ENCODE measurements around the gene CD300LB.

The CD300LB gene

DNA sequence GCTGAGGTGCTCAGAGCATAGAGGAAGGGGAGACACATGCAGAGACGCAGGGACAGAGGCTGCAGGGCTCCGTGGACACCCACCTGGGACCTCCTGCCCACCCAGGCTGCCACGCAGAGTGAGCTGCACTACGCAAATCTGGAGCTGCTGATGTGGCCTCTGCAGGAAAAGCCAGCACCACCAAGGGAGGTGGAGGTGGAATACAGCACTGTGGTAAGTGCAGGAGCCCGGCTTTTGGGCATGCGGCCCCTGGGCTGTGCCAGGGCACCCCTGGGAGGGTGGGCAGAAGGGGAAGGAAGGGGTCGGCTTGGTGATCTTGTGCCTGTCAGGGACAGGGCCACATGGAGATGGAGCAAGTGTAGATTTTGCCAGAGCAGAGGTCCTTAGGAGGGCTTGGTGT is 49.7 kb downstream of the CD300LB start:
- no peak overlapping the region for H3K4me2 ChIP-seq (ENCODE audit: low read depth, low read length, poor library complexity, severe bottlenecking)
- peaks cover 6% of the 10 kb centered on the region for H3K27me3 ChIP-seq (ENCODE audit: insufficient read depth, low read length, poor library complexity, severe bottlenecking)
- no peak overlapping the region for H3K4me3 ChIP-seq (ENCODE audit: low read length, poor library complexity, severe bottlenecking)
- H2AFZ ChIP-seq (ENCODE audit: low read length) = no peak overlapping the region
- H3F3A ChIP-seq (ENCODE audit: low read depth) = no peaks in the 10 kb centered on the region
- no peaks in the 10 kb centered on the region for H3K79me2 ChIP-seq (ENCODE audit: insufficient read depth, low read length)
- H3K4me1 ChIP-seq (ENCODE audit: insufficient read depth, low read length, poor library complexity, severe bottlenecking) = peaks cover 6% of the 10 kb centered on the region
- TF ChIP-seq, protein P1, sequence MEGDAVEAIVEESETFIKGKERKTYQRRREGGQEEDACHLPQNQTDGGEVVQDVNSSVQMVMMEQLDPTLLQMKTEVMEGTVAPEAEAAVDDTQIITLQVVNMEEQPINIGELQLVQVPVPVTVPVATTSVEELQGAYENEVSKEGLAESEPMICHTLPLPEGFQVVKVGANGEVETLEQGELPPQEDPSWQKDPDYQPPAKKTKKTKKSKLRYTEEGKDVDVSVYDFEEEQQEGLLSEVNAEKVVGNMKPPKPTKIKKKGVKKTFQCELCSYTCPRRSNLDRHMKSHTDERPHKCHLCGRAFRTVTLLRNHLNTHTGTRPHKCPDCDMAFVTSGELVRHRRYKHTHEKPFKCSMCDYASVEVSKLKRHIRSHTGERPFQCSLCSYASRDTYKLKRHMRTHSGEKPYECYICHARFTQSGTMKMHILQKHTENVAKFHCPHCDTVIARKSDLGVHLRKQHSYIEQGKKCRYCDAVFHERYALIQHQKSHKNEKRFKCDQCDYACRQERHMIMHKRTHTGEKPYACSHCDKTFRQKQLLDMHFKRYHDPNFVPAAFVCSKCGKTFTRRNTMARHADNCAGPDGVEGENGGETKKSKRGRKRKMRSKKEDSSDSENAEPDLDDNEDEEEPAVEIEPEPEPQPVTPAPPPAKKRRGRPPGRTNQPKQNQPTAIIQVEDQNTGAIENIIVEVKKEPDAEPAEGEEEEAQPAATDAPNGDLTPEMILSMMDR (conservative IDR thresholded peaks at IDR 0.05; ENCODE audit: low read length) = no peak
- no peak for TF ChIP-seq EZH2phosphoT487 (IDR thresholded peaks at IDR 0.05; ENCODE audit: borderline replicate concordance)
- H3K36me3 ChIP-seq (ENCODE audit: insufficient read depth, low read length) = no peaks in the 10 kb centered on the region
- no peaks in the 10 kb centered on the region for H4K20me1 ChIP-seq (ENCODE audit: insufficient read depth, low read length, poor library complexity, severe bottlenecking)
- H3K9ac ChIP-seq (ENCODE audit: low read depth, low read length, poor library complexity, severe bottlenecking) = no peak overlapping the region
- no peaks in the 10 kb centered on the region for H3K9me3 ChIP-seq (ENCODE audit: insufficient read depth, low read depth, low read length)
- H3K9me2 ChIP-seq (replicated peaks; ENCODE audit: low read depth, low read length) = no peaks in the 10 kb centered on the region

DNA sequence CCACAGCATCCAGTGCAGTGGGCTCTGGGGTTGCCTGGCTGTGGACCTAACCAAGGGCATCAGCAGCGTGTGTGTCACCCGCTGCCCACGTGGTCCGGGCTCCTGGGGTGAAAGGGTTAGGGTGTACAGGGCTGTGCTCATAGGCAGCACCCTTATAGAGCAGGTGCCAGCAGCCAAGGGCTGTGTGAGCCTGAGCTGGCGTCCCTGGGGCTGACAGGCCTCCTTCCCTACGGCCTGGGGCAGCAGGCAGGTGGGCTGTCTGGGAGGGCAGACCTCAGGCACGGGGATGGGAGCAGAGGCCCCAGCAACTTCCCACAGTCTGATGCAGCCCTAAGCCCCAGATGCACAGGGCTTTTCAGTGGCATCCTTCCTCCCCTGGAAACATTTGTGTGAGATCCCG is 51.0 kb downstream of the CD300LB start:
- Histone ChIP-seq H3F3A (ENCODE audit: low read depth) (no peaks in the 10 kb centered on the region), H3K79me2 (ENCODE audit: insufficient read depth, low read length) (no peaks in the 10 kb centered on the region), H3K9ac (ENCODE audit: low read depth, low read length, poor library complexity, severe bottlenecking) (no peak overlapping the region), H3K36me3 (ENCODE audit: insufficient read depth, low read length) (no peaks in the 10 kb centered on the region), H4K20me1 (ENCODE audit: insufficient read depth, low read length, poor library complexity, severe bottlenecking) (no peaks in the 10 kb centered on the region), H3K4me3 (ENCODE audit: low read length, poor library complexity, severe bottlenecking) (no peak overlapping the region), H3K27me3 (ENCODE audit: insufficient read depth, low read length, poor library complexity, severe bottlenecking) (peaks cover 6% of the 10 kb centered on the region), H2AFZ (ENCODE audit: low read length) (no peak overlapping the region), H3K9me3 (ENCODE audit: insufficient read depth, low read depth, low read length) (0 out of 2 replicates have a peak, but pooled peaks cover 2% of the 10 kb centered on the region), H3K4me2 (ENCODE audit: low read depth, low read length, poor library complexity, severe bottlenecking) (no peak overlapping the region), H3K4me1 (ENCODE audit: insufficient read depth, low read length, poor library complexity, severe bottlenecking) (peaks cover 6% of the 10 kb centered on the region), H3K9me2 (replicated peaks; ENCODE audit: low read depth, low read length) (no peaks in the 10 kb centered on the region)
- TF ChIP-seq EZH2phosphoT487 (IDR thresholded peaks at IDR 0.05; ENCODE audit: borderline replicate concordance) = no peak
- TF ChIP-seq, protein P1 (conservative IDR thresholded peaks at IDR 0.05; ENCODE audit: low read length) = no peak

DNA sequence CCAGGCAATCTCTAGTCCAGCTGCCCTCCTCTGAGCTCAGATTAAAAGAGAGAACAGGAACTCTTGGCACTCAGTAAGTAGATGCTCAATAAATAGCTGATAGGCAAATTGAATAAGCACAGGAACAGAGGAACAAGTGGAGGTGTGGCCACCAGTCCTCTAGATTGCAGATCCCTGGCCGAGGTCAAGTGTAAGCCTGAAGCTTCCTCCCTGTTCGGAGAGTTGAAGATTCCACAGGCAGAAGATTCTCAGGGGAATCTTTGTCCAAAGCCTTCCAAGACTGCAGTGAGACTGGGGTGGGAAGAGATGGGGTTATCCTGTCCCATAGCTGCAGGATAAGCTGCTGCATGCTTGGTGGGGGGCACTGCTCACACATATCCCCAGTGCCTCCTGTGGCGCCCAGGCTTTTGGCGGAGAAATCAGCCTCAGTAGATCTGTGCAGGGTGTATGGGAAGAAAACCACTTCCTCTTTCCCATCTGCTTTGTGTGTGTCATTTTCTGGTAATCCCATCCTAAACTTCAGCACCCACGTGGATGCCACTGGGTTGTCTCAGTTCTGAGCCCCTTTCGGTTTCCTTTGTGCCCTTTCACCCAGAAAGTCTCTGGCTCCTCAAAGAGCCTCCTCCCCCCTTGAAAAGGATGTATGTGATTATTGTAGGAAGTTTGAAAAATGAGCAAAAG is 52.7 kb downstream of the CD300LB start:
- Histone ChIP-seq H4K20me1 (ENCODE audit: insufficient read depth, low read length, poor library complexity, severe bottlenecking) (no peaks in the 10 kb centered on the region), H3K36me3 (ENCODE audit: insufficient read depth, low read length) (no peaks in the 10 kb centered on the region), H3F3A (ENCODE audit: low read depth) (no peaks in the 10 kb centered on the region), H3K4me3 (ENCODE audit: low read length, poor library complexity, severe bottlenecking) (no peak overlapping the region), H3K4me1 (ENCODE audit: insufficient read depth, low read length, poor library complexity, severe bottlenecking) (peaks cover 6% of the 10 kb centered on the region), H2AFZ (ENCODE audit: low read length) (no peak overlapping the region), H3K4me2 (ENCODE audit: low read depth, low read length, poor library complexity, severe bottlenecking) (no peak overlapping the region), H3K9me2 (replicated peaks; ENCODE audit: low read depth, low read length) (no peaks in the 10 kb centered on the region), H3K9me3 (ENCODE audit: insufficient read depth, low read depth, low read length) (0 out of 2 replicates have a peak, but pooled peaks cover 2% of the 10 kb centered on the region), H3K27me3 (ENCODE audit: insufficient read depth, low read length, poor library complexity, severe bottlenecking) (no peaks in the 10 kb centered on the region), H3K9ac (ENCODE audit: low read depth, low read length, poor library complexity, severe bottlenecking) (no peak overlapping the region), H3K79me2 (ENCODE audit: insufficient read depth, low read length) (no peaks in the 10 kb centered on the region)
- TF ChIP-seq, protein P1 (conservative IDR thresholded peaks at IDR 0.05; ENCODE audit: low read length) = no peak
- TF ChIP-seq EZH2phosphoT487 (IDR thresholded peaks at IDR 0.05; ENCODE audit: borderline replicate concordance) = no peak
